HUDEP-2 (cell line): ENCODE data around the gene GLTPD2.
A peak's percentile ranks its signal among the peaks of the same experiment; 100 is the strongest.

ENCODE experiments used
- DNase-seq, 76 experiments: peaks; one replicate each; lab custom pipeline; 2025; ENCODE audit not compliant: unreplicated experiment in 76 of 76; lab: John Stamatoyannopoulos, UW

The GLTPD2 gene

GRCh38 chr17:4838309-4838785 is 49.6 kb downstream of the GLTPD2 start:
- DNase-seq: peak in 37 of 76 experiments; percentile 6 to 57 (median 23)

GRCh38 chr17:4839221-4839620 is 50.5 kb downstream of the GLTPD2 start:
- no peak for DNase-seq
